Mesendoderm (in vitro differentiated cells): ENCODE results near the gene EPHB2.

Source experiments
- DNase-seq: peaks from one replicate; pipeline ENCODE4 v3.0.0; 2013
- H2AK5ac ChIP-seq: 2 replicates; pipeline ENCODE4 v1.6.1; 2013; ENCODE audit warnings: low read length, inconsistent platforms
- H2BK120ac ChIP-seq: 2 replicates; pipeline ENCODE4 v1.6.1; 2013; ENCODE audit warnings: low read depth, mild to moderate bottlenecking, low read length, moderate library complexity, mixed read lengths
- H2BK15ac ChIP-seq: replicated peaks from 2 replicates; pipeline ENCODE4 v1.6.1; 2013; ENCODE audit warnings: low read depth, mild to moderate bottlenecking, moderate library complexity
- H2BK5ac ChIP-seq: 2 replicates; pipeline ENCODE4 v1.6.1; 2013; ENCODE audit warnings: low read length, inconsistent platforms
- H3K18ac ChIP-seq: 2 replicates; pipeline ENCODE4 v1.6.1; 2013; ENCODE audit warnings: mild to moderate bottlenecking, low read length, mixed read lengths
- H3K23ac ChIP-seq: one replicate; pipeline ENCODE4 v1.6.1; 2013; ENCODE audit warnings: low read length
- H3K27ac ChIP-seq: 2 replicates; pipeline ENCODE4 v1.5.1; 2013; ENCODE audit warnings: low read depth, mild to moderate bottlenecking, inconsistent platforms, low read length, moderate library complexity
- H3K27me3 ChIP-seq: 2 replicates; pipeline ENCODE4 v1.6.1; 2013; ENCODE audit warnings: low read length, control low read depth, mild to moderate bottlenecking, inconsistent platforms; ENCODE audit not compliant: insufficient read depth, poor library complexity
- H3K36me3 ChIP-seq: 2 replicates; pipeline ENCODE4 v1.6.1; 2013; ENCODE audit warnings: low read length, inconsistent platforms; ENCODE audit not compliant: control insufficient read depth, insufficient read depth
- H3K4ac ChIP-seq: one replicate; pipeline ENCODE4 v1.6.1; 2013; ENCODE audit warnings: low read depth, mild to moderate bottlenecking, low read length, moderate library complexity
- H3K4me1 ChIP-seq: 2 replicates; pipeline ENCODE4 v1.6.1; 2013; ENCODE audit warnings: low read depth, low read length, inconsistent platforms; ENCODE audit not compliant: control insufficient read depth
- H3K4me2 ChIP-seq: 2 replicates; pipeline ENCODE4 v1.6.1; 2013; ENCODE audit warnings: low read length
- H3K4me3 ChIP-seq: 2 replicates; pipeline ENCODE4 v1.5.1; 2013; ENCODE audit warnings: mild to moderate bottlenecking, low read length
- H3K56ac ChIP-seq: one replicate; pipeline ENCODE4 v1.6.1; 2013; ENCODE audit warnings: low read length
- H3K79me1 ChIP-seq: 2 replicates; pipeline ENCODE4 v1.6.1; 2013; ENCODE audit warnings: low read length, inconsistent platforms
- H3K79me2 ChIP-seq: 2 replicates; pipeline ENCODE4 v1.6.1; 2013; ENCODE audit warnings: mild to moderate bottlenecking, low read length; ENCODE audit not compliant: control insufficient read depth, insufficient read depth
- H3K9ac ChIP-seq: 2 replicates; pipeline ENCODE4 v1.6.1; 2013; ENCODE audit warnings: low read length, inconsistent platforms
- H4K5ac ChIP-seq: one replicate; pipeline ENCODE4 v1.6.1; 2013; ENCODE audit warnings: low read length
- H4K8ac ChIP-seq: one replicate; pipeline ENCODE4 v1.6.1; 2013; ENCODE audit warnings: low read depth, mild to moderate bottlenecking, control low read depth, low read length, moderate library complexity
- WGBS: extraction: QIAGEN DNeasy Blood & Tissue Kit; methylation state at CpG from one replicate; pipeline ENCODE4 v1.1.7; 2013; ENCODE audit warnings: low lambda C conversion rate, missing lambda C conversion rate; ENCODE audit not compliant: insufficient coverage; ENCODE audit errors: extremely low coverage; 5-methylcytosine and 5-hydroxymethylcytosine counted together

Gene EPHB2

GRCh38 chr1:22959545-22960360, 249.1 kb downstream of the EPHB2 start:
- Histone ChIP-seq H3K23ac (no peak overlapping the region), H3K27ac (no peak overlapping the region), H3K27me3 (no peaks in the 10 kb centered on the region), H3K36me3 (no peaks in the 10 kb centered on the region), H2BK120ac (no peak overlapping the region), H3K79me1 (no peaks in the 10 kb centered on the region), H3K9ac (no peak overlapping the region), H3K4me2 (no peak overlapping the region), H4K5ac (no peak overlapping the region), H3K4ac (no peak overlapping the region), H3K79me2 (no peaks in the 10 kb centered on the region), H3K4me3 (no peak overlapping the region), H3K56ac (no peak overlapping the region), H2BK15ac (no peak overlapping the region), H4K8ac (no peak overlapping the region), H3K4me1 (no peaks in the 10 kb centered on the region), H3K18ac (no peak overlapping the region), H2BK5ac (no peak overlapping the region), H2AK5ac (no peak overlapping the region)
- no peak for DNase-seq
- no CpG with 5 or more reads among the region's 7 CpGs for WGBS

DNA sequence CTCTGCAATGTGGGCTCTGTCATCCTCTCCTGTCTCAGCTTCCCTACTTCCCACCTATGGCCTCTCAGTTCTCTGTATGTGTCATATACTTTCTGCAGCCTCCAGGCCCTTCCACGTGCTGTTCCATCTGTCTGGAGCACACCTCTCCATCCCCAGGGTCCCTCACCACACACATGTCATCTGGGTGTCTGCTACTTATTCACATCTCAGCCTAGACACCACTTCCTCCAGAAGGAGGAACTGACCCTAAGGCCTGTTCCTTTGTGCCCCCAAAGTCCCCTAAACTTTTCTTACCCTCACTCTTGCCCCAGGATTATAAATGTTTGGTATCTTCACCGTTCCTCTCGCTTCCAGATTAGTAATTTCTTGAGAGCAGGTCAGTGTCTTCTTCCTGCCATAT, 251.9 kb downstream of the EPHB2 start:
- H3K56ac ChIP-seq: no peak overlapping the region
- H3K4me2 ChIP-seq: no peak overlapping the region
- no peak overlapping the region for H2BK5ac ChIP-seq
- no peak overlapping the region for H2BK15ac ChIP-seq
- H3K4me3 ChIP-seq: no peak overlapping the region
- H3K36me3 ChIP-seq: no peaks in the 10 kb centered on the region
- H3K9ac ChIP-seq: no peak overlapping the region
- no peak overlapping the region for H3K23ac ChIP-seq
- no CpG with 5 or more reads among the region's 3 CpGs for WGBS
- H3K18ac ChIP-seq: no peak overlapping the region
- H4K5ac ChIP-seq: no peak overlapping the region
- no peaks in the 10 kb centered on the region for H3K27me3 ChIP-seq
- no peak overlapping the region for H2BK120ac ChIP-seq
- H3K79me1 ChIP-seq: no peaks in the 10 kb centered on the region
- no peak for DNase-seq
- H3K4ac ChIP-seq: no peak overlapping the region
- no peak overlapping the region for H3K27ac ChIP-seq
- no peak overlapping the region for H2AK5ac ChIP-seq
- no peaks in the 10 kb centered on the region for H3K79me2 ChIP-seq
- H3K4me1 ChIP-seq: no peaks in the 10 kb centered on the region
- no peak overlapping the region for H4K8ac ChIP-seq

- Histone ChIP-seq H2BK120ac (no peak overlapping the region), H2BK15ac (no peak overlapping the region), H3K9ac (no peak overlapping the region), H3K27ac (no peak overlapping the region), H2BK5ac (no peak overlapping the region), H3K27me3 (no peaks in the 10 kb centered on the region), H3K4me3 (no peak overlapping the region), H3K79me2 (no peaks in the 10 kb centered on the region), H3K4me2 (no peak overlapping the region), H4K5ac (no peak overlapping the region), H3K79me1 (no peaks in the 10 kb centered on the region), H3K36me3 (no peaks in the 10 kb centered on the region), H4K8ac (no peak overlapping the region), H3K18ac (no peak overlapping the region), H3K4me1 (no peaks in the 10 kb centered on the region), H2AK5ac (no peak overlapping the region), H3K56ac (no peak overlapping the region), H3K4ac (no peak overlapping the region), H3K23ac (no peak overlapping the region)
- no peak for DNase-seq
- no CpG with 5 or more reads among the region's 10 CpGs for WGBS
These were observed 252.5 kb downstream of the EPHB2 start for GRCh38 chr1:22963044-22963677.

GRCh38 chr1:22966309-22966708, 255.7 kb downstream of the EPHB2 start:
- Histone ChIP-seq H2BK5ac (no peak overlapping the region), H4K8ac (no peak overlapping the region), H3K4me3 (no peak overlapping the region), H3K9ac (no peak overlapping the region), H3K27ac (no peak overlapping the region), H3K27me3 (no peaks in the 10 kb centered on the region), H3K4me1 (no peaks in the 10 kb centered on the region), H2BK120ac (no peak overlapping the region), H3K4me2 (no peak overlapping the region), H3K56ac (no peak overlapping the region), H2AK5ac (no peak overlapping the region), H3K23ac (no peak overlapping the region), H3K79me1 (no peaks in the 10 kb centered on the region), H4K5ac (no peak overlapping the region), H2BK15ac (no peak overlapping the region), H3K4ac (no peak overlapping the region), H3K79me2 (no peaks in the 10 kb centered on the region), H3K36me3 (no peaks in the 10 kb centered on the region), H3K18ac (no peak overlapping the region)
- WGBS: no CpG with 5 or more reads among the region's 5 CpGs
- DNase-seq: no peak

DNA sequence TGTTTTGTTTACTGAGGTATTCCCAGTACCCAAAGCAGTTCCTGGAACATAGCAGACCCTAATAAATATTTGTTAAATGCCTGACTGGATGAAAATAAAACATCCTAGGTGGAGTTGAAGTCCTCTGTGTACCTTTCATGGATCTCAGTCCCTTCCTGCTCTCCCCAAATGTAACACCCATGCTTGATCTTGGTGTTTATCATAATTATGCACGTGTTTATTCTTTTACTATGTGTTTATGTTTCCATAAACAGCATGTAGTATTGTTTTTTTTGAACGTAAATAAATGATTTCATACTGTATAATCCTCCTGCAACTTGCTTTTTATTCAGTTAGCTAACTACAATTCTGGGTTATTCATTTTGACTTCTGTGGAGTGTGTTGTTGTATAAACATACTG, 257.2 kb downstream of the EPHB2 start:
- H3K18ac ChIP-seq: no peak overlapping the region
- no peaks in the 10 kb centered on the region for H3K36me3 ChIP-seq
- H3K9ac ChIP-seq: no peak overlapping the region
- no peak overlapping the region for H4K5ac ChIP-seq
- no peak overlapping the region for H2AK5ac ChIP-seq
- no peaks in the 10 kb centered on the region for H3K79me2 ChIP-seq
- H3K27me3 ChIP-seq: no peaks in the 10 kb centered on the region
- H3K4me1 ChIP-seq: no peaks in the 10 kb centered on the region
- no peaks in the 10 kb centered on the region for H3K79me1 ChIP-seq
- H3K23ac ChIP-seq: no peak overlapping the region
- no peak for DNase-seq
- no CpG with 5 or more reads among the region's 2 CpGs for WGBS
- H4K8ac ChIP-seq: no peak overlapping the region
- no peak overlapping the region for H3K27ac ChIP-seq
- no peak overlapping the region for H3K4ac ChIP-seq
- H2BK120ac ChIP-seq: no peak overlapping the region
- H3K4me3 ChIP-seq: no peak overlapping the region
- no peak overlapping the region for H2BK15ac ChIP-seq
- no peak overlapping the region for H2BK5ac ChIP-seq
- H3K4me2 ChIP-seq: no peak overlapping the region
- no peak overlapping the region for H3K56ac ChIP-seq
